Natural killer cell (primary cell): ENCODE results near the gene NTHL1. TPM values are rescaled to one million over a fixed set of nuclear protein-coding genes. Genes with fewer than 3 reads are reported as not detected.

Source experiments
- ATAC-seq, 3 donors: fragments of 150-1000 bp in 2 of 3; fragments of 200-7000 bp in 1 of 3; cut with Tn5 transposase; 1 replicate in 1 of 3; 2 replicates in 2 of 3; pipeline ENCODE4 v1.10.0; 2021; ENCODE audit warnings: mild to moderate bottlenecking in 2 of 3, moderate library complexity in 2 of 3
- DNase-seq, 2 donors: peaks; one replicate each; pipeline versions ENCODE4 v3.0.0 to v3.0.0-alpha.2; 2013 to 2021; ENCODE audit warnings: mixed read lengths in 1 of 2
- H3K27ac ChIP-seq: one replicate; pipeline ENCODE4 v1.5.1; 2013; ENCODE audit warnings: mild to moderate bottlenecking, low read length
- H3K27me3 ChIP-seq: one replicate; pipeline ENCODE4 v1.6.1; 2013; ENCODE audit warnings: low read length; ENCODE audit not compliant: control insufficient read depth, insufficient read depth
- H3K36me3 ChIP-seq: one replicate; pipeline ENCODE4 v1.6.1; 2013; ENCODE audit warnings: low read length; ENCODE audit not compliant: control insufficient read depth, insufficient read depth
- H3K4me1 ChIP-seq: one replicate; pipeline ENCODE4 v1.6.1; 2013; ENCODE audit warnings: low read length; ENCODE audit not compliant: control insufficient read depth, insufficient read depth
- H3K4me3 ChIP-seq: one replicate; pipeline ENCODE4 v1.5.1; 2013; ENCODE audit warnings: low read length
- H3K9me3 ChIP-seq: one replicate; pipeline ENCODE4 v1.6.1; 2013; ENCODE audit warnings: low read length; ENCODE audit not compliant: control insufficient read depth, insufficient read depth
- H3K27ac Mint-ChIP-seq, 2 donors: one replicate each; pipeline ENCODE4 v1.8.0; 2022; ENCODE audit warnings: mild to moderate bottlenecking in 2 of 2, mixed read lengths in 2 of 2, moderate library complexity in 1 of 2
- H3K27me3 Mint-ChIP-seq, 2 donors: one replicate each; pipeline ENCODE4 v1.8.0; 2022; ENCODE audit warnings: low read depth in 2 of 2, mixed read lengths in 2 of 2
- H3K36me3 Mint-ChIP-seq: one replicate; pipeline ENCODE4 v1.8.0; 2022; ENCODE audit warnings: mixed read lengths
- H3K4me1 Mint-ChIP-seq, 2 donors: one replicate each; pipeline ENCODE4 v1.8.0; 2022; ENCODE audit warnings: mixed read lengths in 2 of 2
- H3K4me3 Mint-ChIP-seq: one replicate; pipeline ENCODE4 v1.8.0; 2022; ENCODE audit warnings: mild to moderate bottlenecking, moderate library complexity, mixed read lengths
- H3K9me3 Mint-ChIP-seq, 2 donors: one replicate each; pipeline ENCODE4 v1.8.0; 2022; ENCODE audit warnings: mixed read lengths in 2 of 2
- WGBS: methylation state at CpG from one replicate; pipeline ENCODE4 v1.1.7; 2013; ENCODE audit warnings: missing lambda C conversion rate; ENCODE audit not compliant: insufficient coverage; 5-methylcytosine and 5-hydroxymethylcytosine counted together
- intact Hi-C: fragments of 100-400 bp; cut with micrococcal nuclease; formaldehyde crosslinking; loops from one replicate; pipeline ENCODE4 v1.14.2; 2022
- total RNA-seq, 4 donors: library from RNA; stranded (reverse); fragments of 120-200 nt in 1 of 4; gene quantifications; one replicate each; pipeline versions ENCODE4 v1.2.3 to v1.2.4, GENCODE V29; 2013 to 2022
- TF ChIP-seq, protein P1 (sequence below): fragments of 200-600 bp; IDR thresholded peaks from one replicate; pipeline ENCODE4 v1.8.0; 2022; ENCODE audit warnings: antibody characterized with exemption

Gene NTHL1
- total RNA-seq, 3 donors from 2014 or later (not counting 1 experiment from before 2014, with no cell fraction given) = 8.7 to 12.9 (median 9.7) TPM

DNA sequence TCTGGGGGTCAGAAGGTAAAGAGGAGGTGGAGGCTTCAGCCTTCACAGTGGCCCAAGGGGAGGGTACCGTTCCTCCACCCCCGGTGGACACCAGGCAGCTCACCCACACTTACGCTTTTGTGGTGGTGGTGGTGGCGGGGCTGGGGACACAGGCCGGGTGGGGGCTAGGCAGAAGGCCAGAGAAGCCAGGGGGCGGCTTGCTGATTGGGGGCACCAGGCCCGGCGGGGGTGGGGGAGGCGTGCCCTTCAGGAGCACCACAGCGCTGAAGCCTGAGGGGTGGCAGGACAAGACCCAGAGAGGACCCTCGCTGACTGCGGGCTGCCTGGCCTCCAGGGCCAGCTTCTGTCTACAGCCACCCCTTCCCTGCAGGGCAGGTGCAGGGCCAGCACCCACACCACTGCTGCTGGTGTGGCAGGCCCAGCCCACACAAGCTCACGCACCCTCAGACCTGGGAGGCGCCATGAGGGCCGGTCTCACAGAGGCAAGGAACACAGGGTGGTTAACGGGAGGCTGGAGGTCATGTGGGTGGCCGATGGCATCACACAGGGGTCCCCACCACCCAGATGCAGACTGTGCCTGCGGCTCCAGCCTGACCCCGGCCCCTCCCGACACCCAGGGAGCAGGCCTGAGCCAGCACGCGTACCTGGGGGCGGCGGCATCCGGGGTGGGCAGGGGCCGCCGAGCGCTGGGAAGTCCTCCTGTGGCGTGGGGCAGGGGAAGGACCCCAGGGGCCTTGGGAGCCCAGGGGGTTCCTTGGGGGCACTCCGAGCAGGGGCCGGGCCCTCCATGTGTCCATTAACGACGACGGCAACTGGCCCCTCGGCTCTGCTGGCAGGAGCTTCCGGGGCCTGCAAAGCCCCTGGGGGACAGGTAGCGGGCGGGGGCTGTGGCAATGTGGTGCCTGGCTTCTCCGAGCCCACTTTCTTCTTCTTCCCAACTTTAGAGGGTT, 48.5 kb downstream of the NTHL1 start:
- DNase-seq (no peak), ATAC-seq (no peak)
- H3K9me3 ChIP-seq = no peaks in the 10 kb centered on the region
- no peak overlapping the region for H3K27ac Mint-ChIP-seq
- WGBS = 96% methylated on average over 39 of the region's 39 CpGs
- no peaks in the 10 kb centered on the region for H3K36me3 Mint-ChIP-seq
- TF ChIP-seq, protein P1, sequence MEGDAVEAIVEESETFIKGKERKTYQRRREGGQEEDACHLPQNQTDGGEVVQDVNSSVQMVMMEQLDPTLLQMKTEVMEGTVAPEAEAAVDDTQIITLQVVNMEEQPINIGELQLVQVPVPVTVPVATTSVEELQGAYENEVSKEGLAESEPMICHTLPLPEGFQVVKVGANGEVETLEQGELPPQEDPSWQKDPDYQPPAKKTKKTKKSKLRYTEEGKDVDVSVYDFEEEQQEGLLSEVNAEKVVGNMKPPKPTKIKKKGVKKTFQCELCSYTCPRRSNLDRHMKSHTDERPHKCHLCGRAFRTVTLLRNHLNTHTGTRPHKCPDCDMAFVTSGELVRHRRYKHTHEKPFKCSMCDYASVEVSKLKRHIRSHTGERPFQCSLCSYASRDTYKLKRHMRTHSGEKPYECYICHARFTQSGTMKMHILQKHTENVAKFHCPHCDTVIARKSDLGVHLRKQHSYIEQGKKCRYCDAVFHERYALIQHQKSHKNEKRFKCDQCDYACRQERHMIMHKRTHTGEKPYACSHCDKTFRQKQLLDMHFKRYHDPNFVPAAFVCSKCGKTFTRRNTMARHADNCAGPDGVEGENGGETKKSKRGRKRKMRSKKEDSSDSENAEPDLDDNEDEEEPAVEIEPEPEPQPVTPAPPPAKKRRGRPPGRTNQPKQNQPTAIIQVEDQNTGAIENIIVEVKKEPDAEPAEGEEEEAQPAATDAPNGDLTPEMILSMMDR = no peak
- H3K4me3 Mint-ChIP-seq = no peak overlapping the region
- intact Hi-C loops = no loop called here
- no peaks in the 10 kb centered on the region for H3K27me3 Mint-ChIP-seq
- H3K9me3 Mint-ChIP-seq = no peaks in the 10 kb centered on the region
- H3K4me1 ChIP-seq = peaks cover 14% of the 10 kb centered on the region
- H3K27ac ChIP-seq = no peak overlapping the region
- H3K36me3 ChIP-seq = peaks cover 49% of the 10 kb centered on the region
- no peak overlapping the region for H3K4me3 ChIP-seq
- peaks cover 0 to 12% of the 10 kb centered on the region in 2 donors for H3K4me1 Mint-ChIP-seq
- no peaks in the 10 kb centered on the region for H3K27me3 ChIP-seq

DNA sequence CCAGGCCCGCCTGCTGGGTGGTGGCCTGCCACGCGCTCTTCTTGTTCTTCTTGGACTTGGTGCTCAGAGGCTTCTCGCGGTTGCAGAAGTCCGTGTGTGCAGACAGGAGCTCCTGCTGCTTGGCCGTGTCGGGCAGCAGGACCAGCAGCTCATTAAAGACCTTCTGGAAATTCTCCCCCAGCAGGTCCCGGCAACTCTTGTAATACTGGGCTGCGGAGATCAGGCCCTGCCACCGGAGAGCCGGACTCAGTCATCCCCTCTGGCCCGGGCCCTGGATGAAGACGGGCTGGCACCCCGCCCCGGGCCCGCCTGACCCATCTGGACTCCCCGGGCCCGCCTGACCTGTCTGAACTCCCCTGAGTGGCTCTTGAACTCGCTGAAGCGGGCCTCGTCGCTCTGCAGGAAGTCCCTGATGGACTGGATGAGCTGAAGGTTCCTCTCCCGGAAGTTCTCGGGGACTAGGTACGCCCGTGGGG, 49.2 kb downstream of the NTHL1 start:
- TF ChIP-seq, protein P1 = no peak
- Histone ChIP-seq H3K4me1 (peaks cover 7% of the 10 kb centered on the region), H3K36me3 (peaks cover 47% of the 10 kb centered on the region), H3K27ac (no peak overlapping the region), H3K27me3 (no peaks in the 10 kb centered on the region), H3K4me3 (no peak overlapping the region), H3K9me3 (no peaks in the 10 kb centered on the region)
- Mint-ChIP-seq H3K9me3 (no peaks in the 10 kb centered on the region), H3K36me3 (no peaks in the 10 kb centered on the region), H3K4me3 (no peak overlapping the region), H3K27me3 (no peaks in the 10 kb centered on the region), H3K27ac (no peak overlapping the region), H3K4me1 (peaks cover 0 to 9% of the 10 kb centered on the region in 2 donors)
- WGBS = 97% methylated on average over 27 of the region's 27 CpGs
- DNase-seq (no peak), ATAC-seq (no peak)
- intact Hi-C loops = no loop called here

DNA sequence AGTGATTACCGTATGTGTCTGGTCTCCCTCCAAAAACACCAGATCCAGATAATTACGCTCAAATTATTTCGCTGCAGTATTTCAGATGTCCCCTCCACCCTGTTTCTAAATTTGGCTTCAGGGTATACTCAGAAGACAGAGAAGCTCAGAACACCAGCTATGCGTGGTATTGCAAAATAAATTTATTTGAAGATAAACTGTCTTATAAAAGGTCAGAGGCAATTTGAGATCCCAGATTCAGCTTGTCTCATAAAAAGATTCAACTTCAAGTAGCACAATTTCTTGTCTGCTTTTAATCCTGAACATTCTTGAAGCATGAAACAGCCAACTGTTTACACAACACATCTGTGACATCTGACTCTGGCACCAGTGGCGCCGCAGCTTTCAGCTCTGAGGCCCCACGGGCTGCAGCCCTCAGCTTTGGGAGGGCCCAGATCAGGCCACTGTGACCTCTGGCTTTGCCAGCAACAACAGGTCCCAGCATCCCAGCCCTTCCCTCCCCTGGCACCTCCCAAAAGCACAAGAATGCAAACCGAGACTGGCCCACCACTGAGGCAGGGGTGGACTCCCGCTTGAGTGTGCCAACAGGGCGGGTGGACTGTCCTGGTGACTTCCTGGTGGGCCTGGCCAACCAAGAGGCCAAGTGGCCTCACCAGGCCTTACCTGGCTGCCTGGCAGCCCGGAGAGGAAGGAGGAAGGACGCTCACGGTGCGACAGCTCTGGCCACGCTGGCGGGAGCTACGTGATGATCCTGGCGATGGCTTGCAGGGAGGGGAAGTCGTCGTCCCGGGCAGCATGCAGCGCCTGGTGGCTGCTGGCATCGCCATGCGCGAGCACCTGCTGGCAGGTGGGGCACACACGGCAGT, 49.9 kb downstream of the NTHL1 start:
- H3K4me1 ChIP-seq = peaks cover 11% of the 10 kb centered on the region
- H3K4me1 Mint-ChIP-seq = peaks cover 0 to 9% of the 10 kb centered on the region in 2 donors
- no peaks in the 10 kb centered on the region for H3K27me3 Mint-ChIP-seq
- H3K36me3 Mint-ChIP-seq = no peaks in the 10 kb centered on the region
- H3K4me3 Mint-ChIP-seq = no peak overlapping the region
- DNase-seq (no peak), ATAC-seq (no peak)
- H3K27ac Mint-ChIP-seq = no peak overlapping the region
- 93% methylated on average over 26 of the region's 26 CpGs for WGBS
- TF ChIP-seq, protein P1 = no peak
- intact Hi-C loops = no loop called here
- H3K9me3 Mint-ChIP-seq = no peaks in the 10 kb centered on the region
- H3K27me3 ChIP-seq = no peaks in the 10 kb centered on the region
- H3K4me3 ChIP-seq = no peak overlapping the region
- no peaks in the 10 kb centered on the region for H3K9me3 ChIP-seq
- H3K36me3 ChIP-seq = peaks cover 40% of the 10 kb centered on the region
- H3K27ac ChIP-seq = no peak overlapping the region
